Stimulated activated naive CD4-positive, alpha-beta T cell treated with Interleukin-2 at 50 U/mL for 16 hours (primary cell): Measurements from ENCODE around the gene NLGN3.

ENCODE experiments used
- DNase-seq: peaks from one replicate; lab custom pipeline; 2025; lab: John Stamatoyannopoulos, UW

NLGN3 gene

GRCh38 chrX:71214604-71215337 lies 70.1 kb downstream of the NLGN3 start:
- no peak for DNase-seq

GRCh38 chrX:71215338-71215912 lies 70.8 kb downstream of the NLGN3 start:
- no peak for DNase-seq

- DNase-seq, result no peak
These were observed 71.8 kb downstream of the NLGN3 start for GRCh38 chrX:71216485-71216884.

- no peak for DNase-seq
These were observed 72.7 kb downstream of the NLGN3 start for GRCh38 chrX:71217298-71217697.
